NCI-H187 treated with DMSO at 0.1 percent for 48 hours (cell line): Measurements from ENCODE around the gene MGAT4A.
"Not testable (repeated sequence)": the region's sequence is repeated elsewhere in the genome, so short reads cannot be mapped to it uniquely, and the experiment has no call there.

Experiments
- DNase-seq: peaks from one replicate; lab custom pipeline; 2025; lab: John Stamatoyannopoulos, UW

Gene MGAT4A

GRCh38 chr2:98702858-98703620 is 27.9 kb downstream of the MGAT4A start:
- no peak for DNase-seq

DNA sequence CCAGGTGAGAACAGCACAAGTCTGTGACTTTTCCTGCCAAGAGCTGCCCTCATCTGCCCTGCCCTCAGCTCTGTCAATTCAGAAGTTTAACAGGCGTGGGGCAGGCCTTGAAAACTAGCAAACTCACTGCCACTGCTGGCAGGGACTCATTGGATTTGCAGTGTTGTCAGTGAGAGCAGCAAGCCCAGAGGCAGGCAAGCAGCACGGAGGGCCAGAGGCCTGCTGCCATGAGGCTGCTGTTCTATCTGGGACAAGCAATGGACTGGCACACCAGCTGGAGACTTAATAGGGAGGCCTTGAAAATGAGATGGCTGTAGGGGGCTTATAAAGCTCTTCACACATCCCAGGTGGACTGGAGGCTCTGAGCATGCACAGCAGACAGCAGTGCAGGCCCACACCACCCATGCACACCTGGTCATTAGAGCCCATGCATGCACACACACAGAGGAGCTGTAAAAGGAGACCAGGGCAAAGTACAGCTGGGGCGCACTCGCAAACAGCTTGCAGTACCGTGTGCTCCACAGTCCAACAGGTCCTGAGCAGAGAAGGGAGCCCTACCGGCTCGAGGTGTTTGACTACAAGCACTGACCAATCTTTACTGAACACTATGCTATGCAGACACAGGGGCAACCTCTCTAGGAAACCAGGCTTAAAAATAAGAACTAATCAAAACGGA is 28.7 kb downstream of the MGAT4A start:
- no peak for DNase-seq

GRCh38 chr2:98701230-98701629 is 29.7 kb downstream of the MGAT4A start:
- no peak for DNase-seq

DNA sequence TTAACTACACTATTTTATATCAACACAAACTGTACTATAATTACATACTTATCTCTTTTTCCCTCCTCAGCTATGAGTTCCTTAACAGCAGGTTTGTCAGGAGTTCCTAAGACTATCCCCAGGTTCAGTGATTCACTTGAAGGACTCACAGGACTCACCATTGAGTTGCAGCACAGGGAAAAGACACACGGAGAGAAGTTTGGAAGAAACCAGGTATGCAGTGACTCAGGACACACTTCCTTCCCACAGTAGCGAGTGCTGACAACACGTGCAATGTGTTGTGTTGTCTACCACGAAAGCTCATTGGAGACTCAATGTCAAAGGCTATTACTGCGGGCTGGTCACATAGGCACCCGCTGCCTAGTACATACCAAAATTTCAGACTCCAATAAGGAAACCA is 32.0 kb downstream of the MGAT4A start:
- DNase-seq = no peak

GRCh38 chr2:98697651-98698337 is 33.1 kb downstream of the MGAT4A start:
- DNase-seq = no peak

DNA sequence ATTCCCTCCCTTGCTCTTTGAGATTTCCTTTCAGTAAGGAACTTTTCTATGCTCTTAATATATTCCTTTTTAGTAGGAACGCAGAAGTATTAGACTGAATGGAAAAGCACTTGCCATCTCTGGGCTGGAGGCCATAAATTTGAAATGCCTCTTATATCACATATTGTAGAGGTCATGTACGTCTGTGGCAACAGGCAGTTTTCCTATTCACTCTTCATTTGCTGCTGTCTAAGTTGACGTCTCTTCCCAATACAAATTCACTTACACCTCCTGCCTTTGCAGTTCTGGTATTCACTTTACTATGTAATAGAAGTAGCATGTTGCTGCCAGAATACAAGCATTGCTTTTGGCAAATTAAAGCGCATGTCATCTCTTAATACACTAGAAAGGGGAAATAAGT is 34.7 kb downstream of the MGAT4A start:
- no peak for DNase-seq

DNA sequence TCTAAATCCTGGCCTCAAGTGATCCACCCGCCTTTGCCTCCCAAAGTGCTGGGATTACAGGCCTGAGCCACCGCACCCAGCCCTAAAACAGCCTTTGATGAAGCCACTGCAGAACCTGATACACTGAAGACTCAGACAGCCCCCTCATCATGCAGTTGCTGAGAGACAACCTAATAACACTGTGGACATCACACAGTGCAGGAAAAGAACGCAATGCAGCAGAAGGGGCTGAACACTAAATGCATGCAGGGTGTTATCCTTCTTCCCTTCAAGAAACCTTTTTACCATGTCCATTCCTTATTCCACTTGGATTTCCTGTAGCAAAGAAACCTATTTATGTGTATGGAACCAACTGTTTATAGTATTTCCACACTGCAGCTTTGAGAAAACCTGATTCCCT is 35.7 kb downstream of the MGAT4A start:
- no peak for DNase-seq

- no peak for DNase-seq
These were observed 37.5 kb downstream of the MGAT4A start for GRCh38 chr2:98693477-98693876.

- no peak for DNase-seq
These were observed 38.6 kb downstream of the MGAT4A start for GRCh38 chr2:98692090-98693054.

- no peak for DNase-seq
These were observed 39.6 kb downstream of the MGAT4A start for GRCh38 chr2:98691303-98691702.

DNA sequence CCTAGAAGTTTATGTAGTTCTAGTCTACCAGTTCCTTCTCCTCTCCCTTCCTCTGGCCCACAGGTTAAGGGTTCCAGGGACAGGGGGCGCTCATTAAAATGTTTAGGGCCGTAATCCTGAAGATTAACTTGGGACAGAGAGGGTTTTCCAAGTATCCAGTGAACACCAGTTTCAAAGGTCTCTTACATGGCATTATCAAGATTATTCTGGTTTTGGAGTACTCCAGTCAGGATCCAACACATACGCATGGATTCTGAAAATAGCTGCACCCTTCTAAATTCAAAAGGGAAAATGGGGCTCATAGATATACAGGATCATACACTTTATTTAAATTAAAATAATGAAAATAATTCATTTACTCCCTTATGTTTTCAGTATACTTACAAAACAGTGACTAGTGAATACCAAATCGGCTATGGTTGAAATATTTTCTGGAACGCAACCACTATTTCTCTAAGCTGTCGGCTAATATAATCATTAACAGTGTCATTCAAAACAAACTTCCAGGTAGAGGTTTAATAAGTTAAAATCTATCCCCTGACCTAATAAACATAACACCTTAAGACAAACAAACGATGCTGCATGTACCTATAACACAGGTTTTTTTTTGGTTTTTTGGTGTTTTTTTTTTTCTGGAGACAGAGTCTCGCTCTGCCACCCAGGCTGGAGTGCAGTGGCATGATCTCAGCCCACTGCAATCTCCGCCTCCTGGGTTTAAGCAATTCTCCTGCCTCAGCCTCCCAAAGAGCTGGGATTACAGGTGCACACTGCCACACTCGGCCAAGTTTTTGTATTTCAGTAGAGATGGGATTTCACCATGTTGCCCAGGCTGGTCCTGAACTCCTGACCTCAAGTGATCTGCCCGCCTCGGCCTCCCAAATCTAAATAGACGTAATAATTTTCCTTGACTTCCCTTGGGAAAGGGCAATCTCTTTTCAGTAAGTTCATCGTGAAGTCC is 44.7 kb downstream of the MGAT4A start:
- DNase-seq = no peak

DNA sequence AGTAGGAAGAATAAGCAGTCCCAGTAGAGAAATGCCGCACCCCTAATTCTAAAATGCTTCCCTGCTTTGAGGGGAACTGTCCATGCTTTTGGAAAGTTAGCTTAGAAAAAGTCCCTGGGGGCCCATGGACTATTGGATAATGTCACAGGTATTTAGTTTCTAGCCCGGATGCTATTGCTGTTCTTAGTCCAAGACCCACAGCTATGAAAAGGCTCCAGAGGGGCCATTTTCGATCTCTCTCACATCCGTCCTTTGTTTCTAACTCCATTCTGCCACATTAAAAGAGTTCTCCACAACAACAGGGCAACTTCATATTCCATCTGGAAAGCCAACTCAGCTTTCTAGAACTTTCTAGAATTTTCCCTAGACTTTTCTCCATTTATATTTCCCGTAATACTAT is 47.2 kb downstream of the MGAT4A start:
- DNase-seq = no peak

DNA sequence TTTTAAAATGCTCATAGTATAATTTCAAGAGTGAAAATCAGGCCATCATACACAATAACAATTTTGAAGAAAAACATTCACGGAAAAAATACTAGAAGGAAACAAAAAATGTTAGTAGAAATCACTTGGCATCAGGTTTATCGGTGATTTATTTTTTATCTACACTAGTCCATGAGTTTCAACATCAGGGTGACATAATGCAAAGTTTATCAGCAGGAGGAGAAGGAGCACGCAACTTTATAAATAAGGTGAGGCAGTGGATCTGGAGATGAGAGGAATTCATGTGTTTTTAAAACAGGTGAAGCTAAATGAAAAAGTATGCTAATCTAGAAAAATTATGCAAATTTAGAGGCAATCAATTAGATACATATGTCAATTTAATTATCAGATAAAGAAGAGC is 54.2 kb downstream of the MGAT4A start:
- DNase-seq = no peak

- no peak for DNase-seq
These were observed 56.5 kb downstream of the MGAT4A start for GRCh38 chr2:98674233-98674964.

GRCh38 chr2:98669675-98670074 is 61.3 kb downstream of the MGAT4A start:
- no peak for DNase-seq

DNA sequence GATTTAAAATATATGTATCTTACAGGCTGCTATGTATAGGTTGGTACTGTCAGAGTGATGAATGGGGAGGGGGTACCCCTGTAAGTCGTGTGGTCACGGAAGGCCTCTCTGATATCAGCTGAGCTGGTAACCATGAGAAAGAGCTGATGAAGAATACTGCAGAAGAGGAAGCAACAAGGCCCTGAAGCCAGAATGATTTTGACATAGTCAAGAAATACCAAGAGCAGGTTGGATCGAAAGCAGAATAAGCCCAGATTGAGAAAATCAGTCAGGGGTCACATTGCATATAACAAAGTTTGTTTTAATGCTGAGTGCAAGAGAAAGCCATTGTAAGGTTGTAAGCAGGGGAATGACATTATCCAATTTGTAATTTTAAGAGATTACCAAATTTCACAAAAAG is 65.3 kb downstream of the MGAT4A start:
- DNase-seq = no peak

DNA sequence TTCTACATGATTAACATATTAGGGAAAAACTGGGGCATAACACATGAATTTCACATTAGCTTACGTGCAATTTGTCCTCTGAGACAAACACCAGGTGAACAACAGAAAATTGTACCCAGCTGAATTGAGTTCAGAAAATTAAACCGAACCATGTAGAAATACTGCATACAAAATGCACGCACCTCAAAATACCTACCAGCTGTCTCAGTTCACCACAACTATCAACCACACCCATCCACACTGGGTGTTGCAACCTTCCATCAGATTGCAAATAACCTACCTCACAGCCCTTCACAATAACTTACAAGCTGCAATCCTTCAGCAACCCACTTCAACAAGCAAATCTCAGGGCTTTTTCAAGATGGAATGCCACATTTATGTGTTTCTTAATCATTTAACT is 66.6 kb downstream of the MGAT4A start:
- DNase-seq = no peak

DNA sequence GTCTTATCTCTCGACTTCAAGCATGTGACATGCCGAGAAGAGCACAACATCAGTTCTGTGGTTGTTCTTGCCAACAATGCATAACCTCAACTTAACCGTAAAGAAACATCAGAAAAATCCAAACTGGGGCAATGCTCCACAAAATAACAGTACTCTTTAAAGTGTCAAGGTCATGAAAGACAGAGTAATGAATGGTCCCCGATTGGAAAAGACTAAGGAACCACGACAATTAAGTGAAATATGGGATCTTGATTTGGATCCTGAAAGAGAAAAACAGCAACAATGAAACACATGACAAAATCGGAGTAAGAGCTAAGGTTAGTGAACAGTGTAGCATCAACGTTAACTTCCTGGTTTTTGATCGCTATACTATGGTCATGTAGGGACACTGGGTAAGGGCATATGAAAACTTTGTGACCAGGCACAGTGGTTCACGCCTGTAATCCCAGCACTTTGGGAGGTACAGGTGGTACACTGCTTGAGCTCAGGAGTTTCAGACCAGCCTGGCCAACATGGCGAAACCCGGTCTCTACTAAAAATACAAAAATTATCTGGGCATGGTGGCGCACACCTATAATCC is 67.3 kb downstream of the MGAT4A start:
- DNase-seq = no peak

DNA sequence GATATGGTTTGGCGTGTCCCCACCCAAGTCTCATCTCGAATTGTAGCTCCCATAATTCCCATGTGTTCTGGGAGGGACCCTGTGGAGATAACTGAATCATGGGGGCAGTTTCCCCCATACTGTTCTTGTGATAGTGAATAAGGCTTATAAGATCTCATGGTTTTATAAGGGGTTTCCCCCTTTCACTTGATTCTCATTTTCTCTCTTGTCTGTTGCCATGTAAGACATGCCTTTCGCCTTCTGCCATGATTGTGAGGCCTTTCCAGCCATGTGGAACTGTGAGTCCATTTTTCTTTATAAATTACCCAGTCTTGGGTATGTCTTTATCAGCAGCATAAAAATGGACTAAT is 71.5 kb downstream of the MGAT4A start:
- not testable (repeated sequence) for DNase-seq
